HFF-Myc (cell line): ENCODE results near the gene CIDEC.
"Not testable (repeated sequence)": the region's sequence is repeated elsewhere in the genome, so short reads cannot be mapped to it uniquely, and the experiment has no call there.

Experiments
- DNase-seq: peaks from one replicate; pipeline ENCODE4 v3.0.0-alpha.2; 2011; ENCODE audit warnings: low read depth; ENCODE audit errors: extremely low read depth
- H3K4me3 ChIP-seq: replicated peaks from 2 replicates; pipeline ENCODE4 v1.5.1; 2011; ENCODE audit warnings: low read depth, mild to moderate bottlenecking, control low read depth, low read length
- CTCF ChIP-seq: IDR thresholded peaks from 2 replicates; pipeline ENCODE4 v1.5.1; 2012; ENCODE audit warnings: mild to moderate bottlenecking, low read depth, low read length, control low read depth; ENCODE audit errors: missing control alignments

The CIDEC gene

GRCh38 chr3:9901967-9902366 is 21.9 kb upstream of the CIDEC start:
- H3K4me3 ChIP-seq, result no peak overlapping the region
- TF ChIP-seq CTCF, result no peak
- no peak for DNase-seq

- not testable (repeated sequence) for DNase-seq, H3K4me3 ChIP-seq
Observed at GRCh38 chr3:9900965-9901415, 20.9 kb upstream of the CIDEC start.

- DNase-seq, result no peak
- no peak for TF ChIP-seq CTCF
- H3K4me3 ChIP-seq, result no peak overlapping the region
Observed at GRCh38 chr3:9899289-9899791, 19.3 kb upstream of the CIDEC start.

GRCh38 chr3:9898467-9899241 is 18.6 kb upstream of the CIDEC start:
- no peak for DNase-seq
- H3K4me3 ChIP-seq, result no peak overlapping the region
- no peak for TF ChIP-seq CTCF

- TF ChIP-seq CTCF, result no peak
- no peak for DNase-seq
- no peak overlapping the region for H3K4me3 ChIP-seq
Observed at GRCh38 chr3:9897408-9898372, 17.6 kb upstream of the CIDEC start.

GRCh38 chr3:9896755-9897407 is 16.8 kb upstream of the CIDEC start:
- not testable (repeated sequence) for DNase-seq, H3K4me3 ChIP-seq

GRCh38 chr3:9895715-9896114 is 15.7 kb upstream of the CIDEC start:
- not testable (repeated sequence) for H3K4me3 ChIP-seq, DNase-seq

- TF ChIP-seq CTCF, result no peak
- H3K4me3 ChIP-seq, result no peak overlapping the region
- DNase-seq, result no peak
Observed at GRCh38 chr3:9893739-9894138, 13.7 kb upstream of the CIDEC start.
